ENCODE data around the gene HUS1.
"Not testable (repeated sequence)": the region's sequence is repeated elsewhere in the genome, so short reads cannot be mapped to it uniquely, and the experiment has no call there.

Gene HUS1

GRCh38 chr7:47923081-47923875, 56.1 kb downstream of the HUS1 start:
- not testable (repeated sequence) for DNase-seq (ENCODE audit: low spot score)

GRCh38 chr7:47916514-47916913, 62.9 kb downstream of the HUS1 start:
- DNase-seq (ENCODE audit: low spot score) = not testable (repeated sequence)

- no peak for DNase-seq (ENCODE audit: low spot score)
Observed at GRCh38 chr7:47915616-47915976, 63.8 kb downstream of the HUS1 start.

- no peak for DNase-seq (ENCODE audit: low spot score)
Observed at GRCh38 chr7:47914717-47915615, 64.4 kb downstream of the HUS1 start.

Measured in CD4-positive, alpha-beta T cell treated with Interleukin-2 at 100 ng/mL for 4 hours (primary cell).